HEK293 (cell line): Measurements from ENCODE around the gene SCAF11.

ENCODE experiments used
- CTCF ChIA-PET: fragments of 350-600 bp; formaldehyde crosslinking; extraction: SDS; loops from one replicate; lab custom pipeline; 2021; ENCODE audit warnings: antibody characterized with exemption; lab: Yijun Ruan, JAX
- POLR2A ChIA-PET: fragments of 300-600 bp; formaldehyde crosslinking; extraction: SDS; loops from one replicate; lab custom pipeline; 2020; ENCODE audit warnings: antibody characterized with exemption, inconsistent platforms; lab: Yijun Ruan, JAX
- H3K27ac ChIP-seq: fragments of 200-500 bp; sonication (Bioruptor generic); 2 replicates; pipeline ENCODE4 v1.5.1; 2014; ENCODE audit warnings: low read depth, low read length, control low read depth, inconsistent platforms; ENCODE audit errors: extremely low read depth
- H3K36me3 ChIP-seq, 2 experiments: fragments of 200-500 bp in 1 of 2; sonication (Bioruptor generic) in 1 of 2; 1 replicate in 1 of 2; 2 replicates in 1 of 2; pipeline ENCODE4 v1.5.1; 2014 to 2017; ENCODE audit warnings: inconsistent platforms in 2 of 2, low read length in 2 of 2; ENCODE audit not compliant: control insufficient read depth in 2 of 2, insufficient read depth in 1 of 2
- H3K4me1 ChIP-seq: fragments of 200-500 bp; sonication (Bioruptor generic); 2 replicates; pipeline ENCODE4 v1.5.1; 2014; ENCODE audit warnings: mild to moderate bottlenecking, low read length, inconsistent platforms; ENCODE audit not compliant: control insufficient read depth, insufficient read depth
- H3K4me3 ChIP-seq: 2 replicates; pipeline ENCODE4 v1.5.1; 2011; ENCODE audit warnings: low read depth, mild to moderate bottlenecking, control low read depth, low read length, moderate library complexity
- H3K9me3 ChIP-seq: fragments of 200-500 bp; sonication (Bioruptor generic); 2 replicates; pipeline ENCODE4 v1.5.1; 2014; ENCODE audit warnings: low read depth, low read length, inconsistent platforms; ENCODE audit not compliant: control insufficient read depth, insufficient read depth
- HOXC10 ChIP-seq: sonication (generic); formaldehyde crosslinking; IDR thresholded peaks from 2 replicates; pipeline ENCODE4 v1.8.1; 2023; ENCODE audit warnings: mild to moderate bottlenecking, missing genetic modification reagents
- MYNN ChIP-seq: fragments of 450-650 bp; formaldehyde crosslinking; IDR thresholded peaks from 2 replicates; pipeline ENCODE4 v1.5.1; 2016; ENCODE audit warnings: missing biosample characterization, missing genetic modification characterization, borderline replicate concordance
- PRDM2 ChIP-seq: fragments of 450-650 bp; formaldehyde crosslinking; IDR thresholded peaks from 2 replicates; pipeline ENCODE4 v1.5.1; 2016; ENCODE audit warnings: missing biosample characterization, missing genetic modification characterization, borderline replicate concordance
- REPIN1 ChIP-seq: fragments of 450-650 bp; formaldehyde crosslinking; IDR thresholded peaks from 2 replicates; pipeline ENCODE4 v1.5.1; 2017; ENCODE audit warnings: missing biosample characterization, missing genetic modification characterization, low read depth
- REST ChIP-seq: fragments of 450-650 bp; formaldehyde crosslinking; IDR thresholded peaks from 2 replicates; pipeline ENCODE4 v1.5.1; 2016; ENCODE audit warnings: missing biosample characterization, missing genetic modification characterization
- SALL2 ChIP-seq: fragments of 450-650 bp; formaldehyde crosslinking; IDR thresholded peaks from 2 replicates; pipeline ENCODE4 v1.5.0; 2017; ENCODE audit warnings: missing biosample characterization, mild to moderate bottlenecking, missing genetic modification characterization, borderline replicate concordance
- WT1 ChIP-seq: fragments of 450-650 bp; formaldehyde crosslinking; IDR thresholded peaks from 2 replicates; pipeline ENCODE4 v1.5.1; 2016; ENCODE audit warnings: missing biosample characterization, missing genetic modification characterization
- ZNF112 ChIP-seq: fragments of 450-650 bp; formaldehyde crosslinking; IDR thresholded peaks from 2 replicates; pipeline ENCODE4 v1.5.0; 2017; ENCODE audit warnings: missing biosample characterization, missing genetic modification characterization
- ZNF132 ChIP-seq: fragments of 450-650 bp; formaldehyde crosslinking; IDR thresholded peaks from 2 replicates; pipeline ENCODE4 v1.5.1; 2017; ENCODE audit warnings: missing biosample characterization, missing genetic modification characterization, borderline replicate concordance
- ZNF19 ChIP-seq: fragments of 450-650 bp; formaldehyde crosslinking; IDR thresholded peaks from 2 replicates; pipeline ENCODE4; 2016; ENCODE audit warnings: missing biosample characterization, missing genetic modification characterization, low read depth
- ZNF2 ChIP-seq: fragments of 450-650 bp; formaldehyde crosslinking; IDR thresholded peaks from 2 replicates; pipeline ENCODE4 v1.5.1; 2016; ENCODE audit warnings: missing biosample characterization, missing genetic modification characterization
- ZNF292 ChIP-seq: fragments of 450-650 bp; formaldehyde crosslinking; IDR thresholded peaks from 2 replicates; pipeline ENCODE4 v1.5.1; 2016; ENCODE audit warnings: low read depth, missing biosample characterization, missing genetic modification characterization, borderline replicate concordance
- ZNF391 ChIP-seq: fragments of 450-650 bp; formaldehyde crosslinking; IDR thresholded peaks from 2 replicates; pipeline ENCODE4 v1.5.1; 2016; ENCODE audit warnings: low read depth, missing biosample characterization, missing genetic modification characterization, borderline replicate concordance
- ZNF423 ChIP-seq: fragments of 450-650 bp; formaldehyde crosslinking; IDR thresholded peaks from 2 replicates; pipeline ENCODE4 v1.5.1; 2016; ENCODE audit warnings: missing biosample characterization, missing genetic modification characterization
- ZNF558 ChIP-seq: fragments of 450-650 bp; formaldehyde crosslinking; IDR thresholded peaks from 2 replicates; pipeline ENCODE4 v1.5.1; 2016; ENCODE audit warnings: missing biosample characterization, missing genetic modification characterization
- ZNF623 ChIP-seq: fragments of 450-650 bp; formaldehyde crosslinking; IDR thresholded peaks from 2 replicates; pipeline ENCODE4 v1.5.1; 2016; ENCODE audit warnings: missing biosample characterization, missing genetic modification characterization
- ZNF664 ChIP-seq: fragments of 450-650 bp; formaldehyde crosslinking; IDR thresholded peaks from 2 replicates; pipeline ENCODE4 v1.5.1; 2016; ENCODE audit warnings: missing biosample characterization, missing genetic modification characterization
- ZNF837 ChIP-seq: fragments of 450-650 bp; formaldehyde crosslinking; IDR thresholded peaks from 2 replicates; pipeline ENCODE4 v1.5.1; 2016; ENCODE audit warnings: missing biosample characterization, missing genetic modification characterization

SCAF11 gene

GRCh38 chr12:45959025-45959424 lies 31.3 kb downstream of the SCAF11 start (continued):
- TF ChIP-seq REST (tag by site-specific recombination) (no peak), HOXC10 (CRISPR knock-in tag) (no peak), ZNF292 (tag by site-specific recombination) (no peak), PRDM2 (tag by site-specific recombination) (no peak), SALL2 (tag by site-specific recombination) (no peak), ZNF391 (no peak), ZNF132 (tag by site-specific recombination) (no peak), ZNF2 (no peak)

- no peaks in the 10 kb centered on the region; the same call in 1 of the 2 replicates for H3K4me1 ChIP-seq
- peaks cover 30 to 39% of the 10 kb centered on the region in 2 experiments for H3K36me3 ChIP-seq
- ChIA-PET POLR2A (no interaction called here), CTCF (interaction anchor here (0.9 kb wide), 1 partner anchor 9 kb away, joined by 3 read pairs; no protein-coding TSS in a partner anchor)
- no peak for TF ChIP-seq ZNF623 (tag by site-specific recombination)
- no peak overlapping the region for H3K4me3 ChIP-seq
- no peaks in the 10 kb centered on the region for H3K9me3 ChIP-seq
- no peak overlapping the region for H3K27ac ChIP-seq
Observed at GRCh38 chr12:45948546-45948945, 41.8 kb downstream of the SCAF11 start.

GRCh38 chr12:45946435-45946834 lies 43.9 kb downstream of the SCAF11 start:
- Histone ChIP-seq H3K4me1 (no peaks in the 10 kb centered on the region; the same call in 1 of the 2 replicates), H3K9me3 (no peaks in the 10 kb centered on the region), H3K4me3 (no peak overlapping the region), H3K27ac (no peak overlapping the region), H3K36me3 (peaks cover 41 to 58% of the 10 kb centered on the region in 2 experiments)
- POLR2A ChIA-PET, result no interaction called here
- CTCF ChIA-PET, result no interaction called here
- no peak for TF ChIP-seq MYNN (tag by site-specific recombination)
- no peak for TF ChIP-seq ZNF112 (tag by site-specific recombination)
- no peak for TF ChIP-seq ZNF19 (tag by site-specific recombination)
- TF ChIP-seq WT1 (tag by site-specific recombination), result no peak
- no peak for TF ChIP-seq ZNF664 (tag by site-specific recombination)
- TF ChIP-seq ZNF423 (tag by site-specific recombination), result no peak
- no peak for TF ChIP-seq ZNF558 (tag by site-specific recombination)
- TF ChIP-seq ZNF837, result no peak
- no peak for TF ChIP-seq PRDM2 (tag by site-specific recombination)
- TF ChIP-seq REPIN1, result no peak
